ENCODE measurements around the gene NUP153. TPM values are rescaled to one million over a fixed set of nuclear protein-coding genes. Genes with fewer than 3 reads are reported as not detected.

Gene NUP153
- total RNA-seq, 1 experiment from 2014 or later: 67.0 TPM

DNA sequence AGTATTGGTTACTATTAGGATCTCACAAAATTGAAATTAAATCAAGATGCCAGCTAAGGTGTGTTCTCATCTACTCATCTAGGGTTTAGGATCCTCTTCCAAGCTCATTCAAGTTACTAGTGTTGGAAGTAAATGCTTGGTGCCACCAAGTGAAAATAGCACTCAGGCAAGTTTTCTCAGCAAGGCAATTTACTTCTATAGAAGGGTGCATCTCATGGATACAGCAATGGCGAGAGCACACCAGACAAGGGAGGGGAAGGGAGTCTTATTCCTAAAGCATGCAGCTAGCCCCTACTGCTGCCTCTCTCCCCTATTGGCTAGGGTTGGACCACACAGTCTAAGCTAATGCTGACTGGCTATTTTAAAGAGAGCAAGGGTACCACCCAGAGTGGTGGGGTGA, 129.7 kb downstream of the NUP153 start:
- no peak overlapping the region for H3K4me3 Mint-ChIP-seq
- peaks cover 17% of the 10 kb centered on the region for H3K27me3 Mint-ChIP-seq (ENCODE audit: low read depth)
- TF ChIP-seq ELF4 (CRISPR knock-in tag; IDR thresholded peaks at IDR 0.05; ENCODE audit: low read depth) (no peak), ZNF232 (CRISPR knock-in tag; IDR thresholded peaks at IDR 0.05) (no peak)
- TF ChIP-seq, protein P1, sequence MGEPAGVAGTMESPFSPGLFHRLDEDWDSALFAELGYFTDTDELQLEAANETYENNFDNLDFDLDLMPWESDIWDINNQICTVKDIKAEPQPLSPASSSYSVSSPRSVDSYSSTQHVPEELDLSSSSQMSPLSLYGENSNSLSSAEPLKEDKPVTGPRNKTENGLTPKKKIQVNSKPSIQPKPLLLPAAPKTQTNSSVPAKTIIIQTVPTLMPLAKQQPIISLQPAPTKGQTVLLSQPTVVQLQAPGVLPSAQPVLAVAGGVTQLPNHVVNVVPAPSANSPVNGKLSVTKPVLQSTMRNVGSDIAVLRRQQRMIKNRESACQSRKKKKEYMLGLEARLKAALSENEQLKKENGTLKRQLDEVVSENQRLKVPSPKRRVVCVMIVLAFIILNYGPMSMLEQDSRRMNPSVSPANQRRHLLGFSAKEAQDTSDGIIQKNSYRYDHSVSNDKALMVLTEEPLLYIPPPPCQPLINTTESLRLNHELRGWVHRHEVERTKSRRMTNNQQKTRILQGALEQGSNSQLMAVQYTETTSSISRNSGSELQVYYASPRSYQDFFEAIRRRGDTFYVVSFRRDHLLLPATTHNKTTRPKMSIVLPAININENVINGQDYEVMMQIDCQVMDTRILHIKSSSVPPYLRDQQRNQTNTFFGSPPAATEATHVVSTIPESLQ (CRISPR knock-in tag; IDR thresholded peaks at IDR 0.05): no peak
- peaks cover 50% of the 10 kb centered on the region for H3K9me3 Mint-ChIP-seq
- DNase-seq (ENCODE audit: low spot score) (no peak), ATAC-seq (no peak)
- no peak overlapping the region for H3K27ac Mint-ChIP-seq
- peaks cover 18% of the 10 kb centered on the region for H3K36me3 Mint-ChIP-seq
- no peaks in the 10 kb centered on the region for H3K4me1 Mint-ChIP-seq
- CTCF ChIA-PET: no interaction called here
- POLR2A ChIA-PET: no interaction called here

DNA sequence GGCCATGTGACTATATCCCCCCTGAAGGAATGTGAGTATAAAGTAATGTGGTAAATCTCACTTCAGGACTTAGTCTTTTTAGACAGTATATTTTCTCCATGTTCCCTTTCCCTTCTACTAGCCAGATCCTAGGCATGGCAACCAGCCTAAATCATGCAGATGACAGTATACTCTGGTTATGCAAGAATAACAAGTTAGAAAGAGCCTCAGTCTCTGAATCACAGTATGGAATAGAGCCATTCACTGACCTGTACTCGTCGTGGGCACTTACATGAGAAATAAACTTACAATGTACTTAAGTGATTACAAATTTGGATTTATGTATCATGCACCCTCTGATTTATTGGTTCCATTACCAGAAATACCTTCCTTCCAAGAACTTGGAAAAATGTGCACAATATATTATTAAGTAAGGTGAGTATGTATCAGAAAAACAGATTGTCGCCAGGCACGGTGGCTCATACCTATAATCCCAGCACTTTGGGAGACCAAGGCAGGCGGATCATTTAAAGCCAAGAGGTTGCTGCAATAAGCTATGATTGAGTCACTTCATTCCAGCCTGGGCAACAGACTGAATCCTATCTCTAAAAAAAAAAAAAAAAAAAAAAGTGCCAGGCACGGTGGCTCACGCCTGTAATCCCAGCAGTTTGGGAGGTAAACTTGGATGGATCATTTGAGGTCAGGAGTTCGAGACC, 131.7 kb downstream of the NUP153 start:
- DNase-seq (ENCODE audit: low spot score) (no peak), ATAC-seq (no peak)
- Mint-ChIP-seq H3K4me1 (no peaks in the 10 kb centered on the region), H3K27ac (no peak overlapping the region), H3K9me3 (peaks cover 49% of the 10 kb centered on the region), H3K27me3 (ENCODE audit: low read depth) (peaks cover 7% of the 10 kb centered on the region), H3K36me3 (peaks cover 20% of the 10 kb centered on the region), H3K4me3 (no peak overlapping the region)
- CTCF ChIA-PET: interaction anchor here (1.3 kb wide), 1 partner anchor 9 kb away, joined by 6 read pairs; no protein-coding TSS in a partner anchor
- TF ChIP-seq FOXP1 (CRISPR knock-in tag; IDR thresholded peaks at IDR 0.05; ENCODE audit: borderline replicate concordance) (no peak), EMX1 (CRISPR knock-in tag; IDR thresholded peaks at IDR 0.05) (no peak), CREM (CRISPR knock-in tag; IDR thresholded peaks at IDR 0.05) (no peak), NR1H2 (CRISPR knock-in tag; IDR thresholded peaks at IDR 0.05) (no peak), TCF7 (CRISPR knock-in tag; IDR thresholded peaks at IDR 0.05; ENCODE audit: low read depth) (no peak), RELA (CRISPR knock-in tag; IDR thresholded peaks at IDR 0.05; ENCODE audit: borderline replicate concordance) (no peak)
- TF ChIP-seq, protein P2, sequence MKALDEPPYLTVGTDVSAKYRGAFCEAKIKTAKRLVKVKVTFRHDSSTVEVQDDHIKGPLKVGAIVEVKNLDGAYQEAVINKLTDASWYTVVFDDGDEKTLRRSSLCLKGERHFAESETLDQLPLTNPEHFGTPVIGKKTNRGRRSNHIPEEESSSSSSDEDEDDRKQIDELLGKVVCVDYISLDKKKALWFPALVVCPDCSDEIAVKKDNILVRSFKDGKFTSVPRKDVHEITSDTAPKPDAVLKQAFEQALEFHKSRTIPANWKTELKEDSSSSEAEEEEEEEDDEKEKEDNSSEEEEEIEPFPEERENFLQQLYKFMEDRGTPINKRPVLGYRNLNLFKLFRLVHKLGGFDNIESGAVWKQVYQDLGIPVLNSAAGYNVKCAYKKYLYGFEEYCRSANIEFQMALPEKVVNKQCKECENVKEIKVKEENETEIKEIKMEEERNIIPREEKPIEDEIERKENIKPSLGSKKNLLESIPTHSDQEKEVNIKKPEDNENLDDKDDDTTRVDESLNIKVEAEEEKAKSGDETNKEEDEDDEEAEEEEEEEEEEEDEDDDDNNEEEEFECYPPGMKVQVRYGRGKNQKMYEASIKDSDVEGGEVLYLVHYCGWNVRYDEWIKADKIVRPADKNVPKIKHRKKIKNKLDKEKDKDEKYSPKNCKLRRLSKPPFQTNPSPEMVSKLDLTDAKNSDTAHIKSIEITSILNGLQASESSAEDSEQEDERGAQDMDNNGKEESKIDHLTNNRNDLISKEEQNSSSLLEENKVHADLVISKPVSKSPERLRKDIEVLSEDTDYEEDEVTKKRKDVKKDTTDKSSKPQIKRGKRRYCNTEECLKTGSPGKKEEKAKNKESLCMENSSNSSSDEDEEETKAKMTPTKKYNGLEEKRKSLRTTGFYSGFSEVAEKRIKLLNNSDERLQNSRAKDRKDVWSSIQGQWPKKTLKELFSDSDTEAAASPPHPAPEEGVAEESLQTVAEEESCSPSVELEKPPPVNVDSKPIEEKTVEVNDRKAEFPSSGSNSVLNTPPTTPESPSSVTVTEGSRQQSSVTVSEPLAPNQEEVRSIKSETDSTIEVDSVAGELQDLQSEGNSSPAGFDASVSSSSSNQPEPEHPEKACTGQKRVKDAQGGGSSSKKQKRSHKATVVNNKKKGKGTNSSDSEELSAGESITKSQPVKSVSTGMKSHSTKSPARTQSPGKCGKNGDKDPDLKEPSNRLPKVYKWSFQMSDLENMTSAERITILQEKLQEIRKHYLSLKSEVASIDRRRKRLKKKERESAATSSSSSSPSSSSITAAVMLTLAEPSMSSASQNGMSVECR (CRISPR knock-in tag; IDR thresholded peaks at IDR 0.05; ENCODE audit: borderline replicate concordance): no peak
- POLR2A ChIA-PET: interaction anchor here (0.6 kb wide), 2 partner anchors 101 to 485 kb away, joined by 3 read pairs; no protein-coding TSS in a partner anchor

DNA sequence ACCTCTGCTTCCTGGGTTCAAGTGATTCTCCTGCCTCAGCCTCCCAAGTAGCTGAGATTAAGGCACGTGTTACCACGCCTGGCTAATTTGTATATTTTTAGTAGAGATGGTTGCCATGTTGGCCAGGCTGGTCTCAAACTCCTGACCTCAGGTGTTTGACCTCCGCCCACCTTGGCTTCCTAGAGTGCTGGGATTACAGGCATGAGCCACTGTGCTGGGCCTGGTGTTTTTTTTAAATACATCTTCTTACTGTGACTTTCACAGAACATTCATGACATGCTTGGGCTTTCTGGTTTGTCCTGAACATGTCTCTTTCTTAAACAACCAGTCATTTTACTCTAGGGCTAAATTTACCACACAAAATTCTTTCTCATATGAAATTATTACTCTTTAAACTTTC, 141.3 kb downstream of the NUP153 start:
- no peak for ATAC-seq
- Mint-ChIP-seq H3K36me3 (peaks cover 64% of the 10 kb centered on the region), H3K27me3 (ENCODE audit: low read depth) (no peaks in the 10 kb centered on the region), H3K4me3 (no peak overlapping the region), H3K4me1 (no peaks in the 10 kb centered on the region), H3K9me3 (peaks cover 68% of the 10 kb centered on the region), H3K27ac (no peak overlapping the region)
- DNase-seq (ENCODE audit: low spot score): no peak
- ChIA-PET CTCF (no interaction called here), POLR2A (no interaction called here)
- TF ChIP-seq MXD4 (CRISPR knock-in tag; IDR thresholded peaks at IDR 0.05; ENCODE audit: borderline replicate concordance) (no peak), RELA (CRISPR knock-in tag; IDR thresholded peaks at IDR 0.05; ENCODE audit: borderline replicate concordance) (no peak), CREB1 (CRISPR knock-in tag; IDR thresholded peaks at IDR 0.05) (no peak), NR3C1 (CRISPR knock-in tag; conservative IDR thresholded peaks at IDR 0.05; ENCODE audit: low read depth) (no peak), GRHL2 (CRISPR knock-in tag; IDR thresholded peaks at IDR 0.05; ENCODE audit: insufficient replicate concordance, severe bottlenecking) (no peak), FOXJ3 (CRISPR knock-in tag; IDR thresholded peaks at IDR 0.05; ENCODE audit: borderline replicate concordance) (no peak)
- TF ChIP-seq, protein P3, sequence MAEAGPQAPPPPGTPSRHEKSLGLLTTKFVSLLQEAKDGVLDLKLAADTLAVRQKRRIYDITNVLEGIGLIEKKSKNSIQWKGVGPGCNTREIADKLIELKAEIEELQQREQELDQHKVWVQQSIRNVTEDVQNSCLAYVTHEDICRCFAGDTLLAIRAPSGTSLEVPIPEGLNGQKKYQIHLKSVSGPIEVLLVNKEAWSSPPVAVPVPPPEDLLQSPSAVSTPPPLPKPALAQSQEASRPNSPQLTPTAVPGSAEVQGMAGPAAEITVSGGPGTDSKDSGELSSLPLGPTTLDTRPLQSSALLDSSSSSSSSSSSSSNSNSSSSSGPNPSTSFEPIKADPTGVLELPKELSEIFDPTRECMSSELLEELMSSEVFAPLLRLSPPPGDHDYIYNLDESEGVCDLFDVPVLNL (CRISPR knock-in tag; IDR thresholded peaks at IDR 0.05; ENCODE audit: borderline replicate concordance, low read depth): no peak
- TF ChIP-seq, protein P4, sequence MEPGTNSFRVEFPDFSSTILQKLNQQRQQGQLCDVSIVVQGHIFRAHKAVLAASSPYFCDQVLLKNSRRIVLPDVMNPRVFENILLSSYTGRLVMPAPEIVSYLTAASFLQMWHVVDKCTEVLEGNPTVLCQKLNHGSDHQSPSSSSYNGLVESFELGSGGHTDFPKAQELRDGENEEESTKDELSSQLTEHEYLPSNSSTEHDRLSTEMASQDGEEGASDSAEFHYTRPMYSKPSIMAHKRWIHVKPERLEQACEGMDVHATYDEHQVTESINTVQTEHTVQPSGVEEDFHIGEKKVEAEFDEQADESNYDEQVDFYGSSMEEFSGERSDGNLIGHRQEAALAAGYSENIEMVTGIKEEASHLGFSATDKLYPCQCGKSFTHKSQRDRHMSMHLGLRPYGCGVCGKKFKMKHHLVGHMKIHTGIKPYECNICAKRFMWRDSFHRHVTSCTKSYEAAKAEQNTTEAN (CRISPR knock-in tag; IDR thresholded peaks at IDR 0.05): no peak

Data from WTC11 (cell line).